Epithelial cell of proximal tubule (primary cell): ENCODE results near the gene TMEM131. TPM values are rescaled to one million over a fixed set of nuclear protein-coding genes. Genes with fewer than 3 reads are reported as not detected.

ENCODE experiments used
- DNase-seq: peaks from one replicate; pipeline ENCODE4 v3.0.0-alpha.2; 2011; ENCODE audit warnings: low read depth
- H3K4me3 ChIP-seq: 2 replicates; pipeline ENCODE4 v1.5.1; 2011; ENCODE audit warnings: low read depth, mild to moderate bottlenecking, low read length
- CTCF ChIP-seq: conservative IDR thresholded peaks from 2 replicates; pipeline ENCODE4 v1.5.1; 2012; ENCODE audit warnings: low read depth, mild to moderate bottlenecking, low read length
- total RNA-seq: library from RNA; depleted of rRNA; stranded (reverse); fragments of >200 nt; gene quantifications from 2 replicates; pipeline ENCODE4 v1.2.3, GENCODE V29; 2015

TMEM131 gene
- total RNA-seq, 1 donor from 2014 or later: 16.0 TPM

DNA sequence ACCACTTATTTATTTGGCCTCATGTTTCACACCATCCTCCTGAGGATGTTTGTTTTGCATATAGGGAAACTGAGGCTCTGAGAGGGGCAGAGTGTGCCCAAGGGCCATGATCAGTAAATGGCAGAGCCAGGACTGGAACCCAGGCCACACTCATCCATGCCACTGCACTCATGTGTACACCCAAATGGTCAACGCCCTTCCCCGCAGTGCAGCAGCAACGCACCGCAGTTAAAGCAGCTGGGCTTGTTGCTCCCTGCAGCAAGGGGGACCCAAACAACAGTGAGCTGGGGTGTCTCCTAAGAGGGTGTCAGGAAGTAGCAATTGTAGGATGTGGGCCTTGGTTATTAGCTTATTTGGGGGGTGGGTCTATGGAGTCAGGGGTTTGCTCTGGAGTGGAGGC, 245.7 kb downstream of the TMEM131 start:
- TF ChIP-seq CTCF: no peak
- no peak overlapping the region for H3K4me3 ChIP-seq
- no peak for DNase-seq

DNA sequence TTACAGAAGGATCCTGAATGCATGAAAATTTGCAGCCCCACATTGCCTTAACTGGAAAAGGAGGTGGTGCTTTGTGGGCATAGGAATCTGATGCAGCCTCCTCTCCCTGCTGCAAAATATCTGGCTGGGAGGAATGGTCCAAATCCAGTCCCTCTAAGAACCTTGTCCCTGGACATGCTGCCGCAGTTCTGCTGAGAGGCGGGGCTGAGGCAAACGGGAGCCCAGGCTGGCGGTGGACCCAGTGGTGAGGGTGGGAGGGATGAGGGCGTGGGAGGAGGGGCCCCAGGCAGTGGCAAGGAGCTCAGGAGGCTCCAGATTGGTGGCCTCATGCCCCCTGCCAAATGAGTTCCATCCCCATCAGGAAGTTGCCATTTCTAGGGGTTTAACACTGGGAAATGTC, 246.2 kb downstream of the TMEM131 start:
- no peak for TF ChIP-seq CTCF
- DNase-seq: no peak

GRCh38 chr2:97747716-97748115, 248.0 kb downstream of the TMEM131 start:
- H3K4me3 ChIP-seq: no peak overlapping the region
- TF ChIP-seq CTCF: no peak
- DNase-seq: no peak

More for the DNA sequence above, 246.2 kb downstream of the TMEM131 start:
- no peak overlapping the region for H3K4me3 ChIP-seq

DNA sequence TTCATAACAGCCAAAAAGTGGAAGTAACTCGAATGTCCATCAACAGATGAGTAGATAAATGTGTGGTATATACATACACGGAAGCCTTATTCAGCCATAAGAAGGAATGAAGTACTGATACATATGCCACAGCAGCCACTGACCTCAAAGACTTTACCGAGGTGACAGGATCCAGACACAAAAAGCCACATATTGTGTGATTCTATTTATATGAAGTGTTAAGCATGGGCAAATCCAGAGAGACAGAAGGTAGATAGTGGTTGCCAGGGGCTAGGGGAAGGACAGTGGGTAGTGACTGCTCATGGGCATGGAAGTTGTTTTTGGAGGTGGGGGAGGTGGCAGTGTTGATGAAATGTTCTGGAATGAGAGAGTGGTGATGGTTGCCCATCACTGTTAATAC, 248.5 kb downstream of the TMEM131 start:
- no peak for TF ChIP-seq CTCF
- DNase-seq: no peak
- no peak overlapping the region for H3K4me3 ChIP-seq

DNA sequence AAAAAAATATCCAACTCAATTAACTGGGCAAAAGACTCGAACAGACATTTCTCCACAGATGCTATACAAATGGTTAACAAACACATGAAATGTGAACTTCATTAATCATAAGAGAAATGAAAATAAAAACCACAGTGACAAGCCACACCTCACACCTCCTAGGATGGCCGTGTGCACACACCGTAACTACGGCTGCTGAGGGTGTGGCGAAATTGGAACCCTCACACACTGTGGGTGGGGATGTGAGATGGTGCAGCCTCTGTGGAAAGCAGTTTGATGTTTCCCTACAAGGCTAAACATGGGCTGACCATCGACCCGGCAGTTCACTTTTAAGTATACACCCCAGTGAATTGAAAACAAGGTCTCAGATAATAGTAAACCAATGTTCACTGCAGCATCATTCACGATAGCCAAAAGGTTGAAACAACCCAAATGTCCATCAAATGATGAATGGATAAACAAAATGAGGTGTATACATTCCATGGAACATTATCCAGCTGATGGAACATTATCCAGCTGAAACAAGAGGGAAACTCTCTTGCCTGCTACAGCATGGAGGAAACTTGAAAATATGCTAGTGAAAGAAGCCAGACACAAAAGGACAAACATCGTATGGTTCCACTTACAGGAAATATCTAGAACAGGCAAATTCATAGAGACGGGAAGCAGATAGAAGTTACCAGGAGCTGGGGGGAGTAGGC, 250.1 kb downstream of the TMEM131 start:
- no peak for TF ChIP-seq CTCF
- DNase-seq: no peak
- H3K4me3 ChIP-seq: no peak overlapping the region

DNA sequence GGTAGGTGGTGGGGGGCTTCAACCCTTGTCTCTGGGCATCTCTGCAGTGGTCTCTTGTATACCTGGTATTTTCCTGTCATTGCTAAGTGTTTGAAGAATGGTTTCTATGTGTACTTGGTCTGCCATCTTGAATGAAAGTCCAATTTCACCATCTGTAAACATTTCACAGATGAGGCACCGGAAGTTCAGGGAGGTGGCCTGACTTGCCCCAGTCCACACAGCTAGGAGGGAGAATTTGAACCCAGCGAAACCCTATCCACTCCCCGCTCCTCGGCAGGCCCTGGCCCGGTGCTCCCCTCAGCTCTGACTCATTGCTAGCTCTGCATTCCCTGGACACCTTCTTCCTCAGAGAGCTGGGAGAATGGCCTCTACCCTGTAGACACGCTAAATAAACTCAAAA, 251.8 kb downstream of the TMEM131 start:
- TF ChIP-seq CTCF: no peak
- DNase-seq: no peak
- H3K4me3 ChIP-seq: no peak overlapping the region

- TF ChIP-seq CTCF: no peak
- H3K4me3 ChIP-seq: no peak overlapping the region
- no peak for DNase-seq
Observed at GRCh38 chr2:97742381-97742847, 253.3 kb downstream of the TMEM131 start.
